ENCODE data around the gene RPH3AL. TPM values are rescaled to one million over a fixed set of nuclear protein-coding genes. Genes with fewer than 3 reads are reported as not detected.

Gene RPH3AL
- total RNA-seq, 1 experiment from 2014 or later = 24.9 TPM

- TF ChIP-seq, protein P1, sequence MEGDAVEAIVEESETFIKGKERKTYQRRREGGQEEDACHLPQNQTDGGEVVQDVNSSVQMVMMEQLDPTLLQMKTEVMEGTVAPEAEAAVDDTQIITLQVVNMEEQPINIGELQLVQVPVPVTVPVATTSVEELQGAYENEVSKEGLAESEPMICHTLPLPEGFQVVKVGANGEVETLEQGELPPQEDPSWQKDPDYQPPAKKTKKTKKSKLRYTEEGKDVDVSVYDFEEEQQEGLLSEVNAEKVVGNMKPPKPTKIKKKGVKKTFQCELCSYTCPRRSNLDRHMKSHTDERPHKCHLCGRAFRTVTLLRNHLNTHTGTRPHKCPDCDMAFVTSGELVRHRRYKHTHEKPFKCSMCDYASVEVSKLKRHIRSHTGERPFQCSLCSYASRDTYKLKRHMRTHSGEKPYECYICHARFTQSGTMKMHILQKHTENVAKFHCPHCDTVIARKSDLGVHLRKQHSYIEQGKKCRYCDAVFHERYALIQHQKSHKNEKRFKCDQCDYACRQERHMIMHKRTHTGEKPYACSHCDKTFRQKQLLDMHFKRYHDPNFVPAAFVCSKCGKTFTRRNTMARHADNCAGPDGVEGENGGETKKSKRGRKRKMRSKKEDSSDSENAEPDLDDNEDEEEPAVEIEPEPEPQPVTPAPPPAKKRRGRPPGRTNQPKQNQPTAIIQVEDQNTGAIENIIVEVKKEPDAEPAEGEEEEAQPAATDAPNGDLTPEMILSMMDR (conservative IDR thresholded peaks at IDR 0.05; ENCODE audit: low read depth, low read length) = no peak
- TF ChIP-seq EZH2phosphoT487 (IDR thresholded peaks at IDR 0.05; ENCODE audit: borderline replicate concordance, low read length) (no peak), EZH2 (IDR thresholded peaks at IDR 0.05; ENCODE audit: low read length, unreplicated experiment) (no peak)
- intact Hi-C loops (cut with micrococcal nuclease) = no loop called here
- DNase-seq = no peak
- Histone ChIP-seq H3K27ac (ENCODE audit: low read length) (peak overlapping the region; percentile 94), H3K79me2 (ENCODE audit: low read length) (peaks cover 35% of the 10 kb centered on the region), H3K36me3 (ENCODE audit: low read depth, low read length) (no peaks in the 10 kb centered on the region), H3K4me1 (ENCODE audit: insufficient read depth, low read length) (peaks cover 45% of the 10 kb centered on the region), H4K20me1 (ENCODE audit: low read length) (no peaks in the 10 kb centered on the region), H2AFZ (ENCODE audit: low read length) (no peak overlapping the region), H3K4me2 (ENCODE audit: low read length) (peak overlapping the region; percentile 70; the same call in 1 of the 2 replicates), H3K4me3 (ENCODE audit: low read length) (no peak overlapping the region), H3K9me2 (replicated peaks; ENCODE audit: low read length) (no peaks in the 10 kb centered on the region), H3K9me3 (ENCODE audit: low read length) (no peaks in the 10 kb centered on the region), H3K27me3 (ENCODE audit: low read length) (no peaks in the 10 kb centered on the region), H3K9ac (ENCODE audit: low read length) (peak overlapping the region; percentile 85), H3F3A (ENCODE audit: low read length, unreplicated experiment) (no peaks in the 10 kb centered on the region)
- ATAC-seq = no peak
- POLR2A ChIA-PET (ENCODE audit: unreplicated experiment) = no interaction called here
- CTCF ChIA-PET = no interaction called here
- no TSS peak for BruUV-seq (replicated peaks)
Measured at GRCh38 chr17:353838-354234, 1.2 kb upstream of the RPH3AL start.

DNA sequence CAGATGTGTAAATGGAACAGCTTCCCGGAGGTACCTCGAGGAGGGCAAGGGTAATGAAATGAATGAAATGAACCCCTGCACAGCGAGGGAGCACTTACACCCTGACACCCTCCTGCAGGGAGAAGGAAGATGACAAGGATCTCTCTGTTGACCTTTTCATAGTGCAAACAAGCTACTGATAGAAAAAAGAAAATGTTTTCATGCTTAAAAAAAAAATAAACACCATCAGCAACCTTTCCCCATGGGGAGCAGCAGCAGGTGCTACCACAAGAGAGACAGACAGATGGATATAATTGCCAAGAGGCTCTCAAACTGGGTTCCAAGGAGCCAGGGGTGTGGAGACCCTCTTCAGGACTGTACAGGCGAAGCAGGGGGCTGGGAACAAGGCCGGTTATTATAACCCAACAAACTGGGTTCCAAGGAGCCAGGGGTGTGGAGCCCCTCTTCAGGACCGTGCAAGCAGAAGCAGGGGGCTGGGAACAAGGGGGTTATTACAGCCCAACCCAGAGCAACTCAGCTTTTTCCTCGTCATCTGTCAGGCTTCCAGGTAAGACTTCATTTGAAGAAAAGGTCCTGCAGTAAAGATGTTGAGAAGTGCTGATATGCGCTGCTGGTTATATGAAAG, 718 bp upstream of the RPH3AL start:
- Histone ChIP-seq H3F3A (ENCODE audit: low read length, unreplicated experiment) (no peaks in the 10 kb centered on the region), H4K20me1 (ENCODE audit: low read length) (no peaks in the 10 kb centered on the region), H3K27ac (ENCODE audit: low read length) (peak overlapping the region; percentile 94), H3K27me3 (ENCODE audit: low read length) (no peaks in the 10 kb centered on the region), H3K4me3 (ENCODE audit: low read length) (no peak overlapping the region; the same call in 1 of the 2 replicates), H3K36me3 (ENCODE audit: low read depth, low read length) (no peaks in the 10 kb centered on the region), H3K9me3 (ENCODE audit: low read length) (no peaks in the 10 kb centered on the region), H3K4me1 (ENCODE audit: insufficient read depth, low read length) (peaks cover 47% of the 10 kb centered on the region), H3K9me2 (replicated peaks; ENCODE audit: low read length) (no peaks in the 10 kb centered on the region), H3K4me2 (ENCODE audit: low read length) (peak overlapping the region; percentile 70), H3K9ac (ENCODE audit: low read length) (peak overlapping the region; percentile 85), H3K79me2 (ENCODE audit: low read length) (peaks cover 39% of the 10 kb centered on the region), H2AFZ (ENCODE audit: low read length) (peak overlapping the region; percentile 64)
- intact Hi-C loops (cut with micrococcal nuclease) = no loop called here
- ChIA-PET POLR2A (ENCODE audit: unreplicated experiment) (interaction anchor here (0.6 kb wide), 1 partner anchor 442 kb away, joined by 4 read pairs; no protein-coding TSS in a partner anchor), CTCF (no interaction called here)
- TSS peak; percentile 69 for BruUV-seq (replicated peaks)
- ATAC-seq = no peak
- no peak for DNase-seq
- TF ChIP-seq, protein P1 (conservative IDR thresholded peaks at IDR 0.05; ENCODE audit: low read depth, low read length) = no peak
- no peak for TF ChIP-seq EZH2 (IDR thresholded peaks at IDR 0.05; ENCODE audit: low read length, unreplicated experiment)

DNA sequence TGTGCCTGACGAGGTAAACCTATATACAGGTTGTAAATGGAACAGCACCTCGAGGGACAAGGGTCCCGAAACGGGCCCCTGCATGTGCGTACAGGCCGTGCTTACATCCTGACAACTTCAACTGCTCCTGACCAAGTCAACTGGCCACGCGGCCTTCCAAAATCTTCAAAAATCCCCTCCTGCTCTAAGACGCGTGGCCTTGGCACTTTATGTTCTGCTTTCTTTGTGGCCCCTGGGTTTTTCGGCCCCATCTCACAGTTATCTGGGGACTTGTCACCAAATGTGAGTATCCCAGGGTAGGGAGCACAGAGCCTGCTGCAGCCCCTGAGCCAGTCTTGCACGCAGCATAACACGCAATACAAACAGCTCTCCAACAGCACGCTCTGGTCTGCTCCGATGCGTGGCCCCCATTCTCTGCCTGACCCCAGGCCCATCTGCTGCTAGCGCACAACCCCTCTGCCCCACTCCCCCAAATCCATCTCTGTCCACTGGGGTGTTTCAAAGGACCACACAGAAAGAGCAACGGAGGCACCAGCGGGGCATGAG, 659 bp downstream of the RPH3AL start:
- POLR2A ChIA-PET (ENCODE audit: unreplicated experiment) = no interaction called here

More for the DNA sequence above, 659 bp downstream of the RPH3AL start:
- no peaks in the 10 kb centered on the region for H3F3A ChIP-seq (ENCODE audit: low read length, unreplicated experiment)
- no peaks in the 10 kb centered on the region for H4K20me1 ChIP-seq (ENCODE audit: low read length)
- no peak for DNase-seq
- peaks cover 47% of the 10 kb centered on the region for H3K4me1 ChIP-seq (ENCODE audit: insufficient read depth, low read length)
- ATAC-seq = no peak
- peaks cover 44% of the 10 kb centered on the region for H3K79me2 ChIP-seq (ENCODE audit: low read length)
- intact Hi-C loops (cut with micrococcal nuclease) = no loop called here
- no peaks in the 10 kb centered on the region for H3K9me2 ChIP-seq (replicated peaks; ENCODE audit: low read length)
- BruUV-seq (replicated peaks) = no TSS peak
- peak overlapping the region; percentile 70 for H3K4me2 ChIP-seq (ENCODE audit: low read length)
- CTCF ChIA-PET = no interaction called here
- no peak for TF ChIP-seq EZH2phosphoT487 (IDR thresholded peaks at IDR 0.05; ENCODE audit: borderline replicate concordance, low read length)
- TF ChIP-seq, protein P1 (conservative IDR thresholded peaks at IDR 0.05; ENCODE audit: low read depth, low read length) = no peak
- no peak for TF ChIP-seq EZH2 (IDR thresholded peaks at IDR 0.05; ENCODE audit: low read length, unreplicated experiment)
- H3K9ac ChIP-seq (ENCODE audit: low read length) = peak overlapping the region; percentile 85
- peak overlapping the region; percentile 94 for H3K27ac ChIP-seq (ENCODE audit: low read length)
- no peaks in the 10 kb centered on the region for H3K36me3 ChIP-seq (ENCODE audit: low read depth, low read length)
- H2AFZ ChIP-seq (ENCODE audit: low read length) = no peak overlapping the region
- H3K4me3 ChIP-seq (ENCODE audit: low read length) = peak overlapping the region; percentile 64
- no peaks in the 10 kb centered on the region for H3K27me3 ChIP-seq (ENCODE audit: low read length)
- no peaks in the 10 kb centered on the region for H3K9me3 ChIP-seq (ENCODE audit: low read length)

Data from PC-3 (cell line).